Body of pancreas (tissue), 4 donors: ENCODE results near the gene METTL14. TPM values are rescaled to one million over a fixed set of nuclear protein-coding genes. Genes with fewer than 3 reads are reported as not detected.
A peak's percentile ranks its signal among the peaks of the same experiment; 100 is the strongest.

Source experiments
- ATAC-seq: fragments of 150-250 bp; one replicate; pipeline ENCODE4 v1.9.1; 2016
- DNase-seq, 4 donors: peaks; one replicate each; pipeline ENCODE4 v3.0.0-alpha.2; 2019
- H3K27ac ChIP-seq, 4 donors: fragments of 200-600 bp; sonication (generic); 1 replicate in 3 of 4; 2 replicates in 1 of 4; pipeline versions ENCODE4 v1.5.1 to v1.6.1; 2016 to 2019; ENCODE audit warnings: mild to moderate bottlenecking in 1 of 4, mixed read lengths in 1 of 4, moderate library complexity in 1 of 4
- H3K27me3 ChIP-seq, 2 donors: fragments of 200-600 bp; sonication (generic); one replicate each; pipeline ENCODE4 v1.6.0; 2016; ENCODE audit warnings: mild to moderate bottlenecking in 1 of 2
- H3K36me3 ChIP-seq, 2 donors: fragments of 200-600 bp; sonication (generic); replicated peaks in 1 of 2; 2 replicates each; pipeline ENCODE4 v1.5.1; 2016; ENCODE audit warnings: low read depth in 2 of 2; ENCODE audit not compliant: insufficient read depth in 1 of 2
- H3K4me1 ChIP-seq: fragments of 200-600 bp; sonication (generic); one replicate; pipeline ENCODE4 v1.6.0; 2016
- H3K4me3 ChIP-seq, 2 donors: fragments of 200-600 bp; sonication (generic); 1 replicate in 1 of 2; 2 replicates in 1 of 2; pipeline ENCODE4 v1.5.1; 2016 to 2019
- H3K9me3 ChIP-seq, 3 donors: fragments of 200-600 bp; sonication (generic); 1 replicate in 2 of 3; 2 replicates in 1 of 3; pipeline ENCODE4 v1.5.1; 2016
- CTCF ChIP-seq, 7 experiments: fragments of 450-650 bp in 4 of 7; fragments of 200-600 bp in 3 of 7; sonication (generic) in 3 of 7; IDR thresholded peaks; one replicate each; pipeline ENCODE4 v1.5.1; 2016 to 2019; ENCODE audit warnings: antibody characterized with exemption in 7 of 7
- POLR2A ChIP-seq, 3 donors: fragments of 450-650 bp; IDR thresholded peaks; one replicate each; pipeline ENCODE4 v1.6.1; 2016; ENCODE audit warnings: antibody characterized with exemption in 3 of 3, mild to moderate bottlenecking in 2 of 3
- WGBS, 2 donors: methylation state at CpG; one replicate each; pipeline ENCODE4 v1.1.5; 2017; 5-methylcytosine and 5-hydroxymethylcytosine counted together
- intact Hi-C: fragments of 100-400 bp; cut with DNase I; formaldehyde crosslinking; loops from one replicate; pipeline ENCODE4 v1.15.1; 2023
- total RNA-seq, 2 donors: library from RNA; depleted of rRNA; stranded (reverse); fragments of >200 nt; gene quantifications; one replicate each; pipeline ENCODE4 v1.1.0, GENCODE V29; 2016

The METTL14 gene
- total RNA-seq, 2 donors from 2014 or later: 8.0 to 14.2 TPM

GRCh38 chr4:118745357-118745756, 60.2 kb downstream of the METTL14 start:
- WGBS, 2 donors: 83 to 87% methylated on average over 3 of the region's 3 CpGs
- intact Hi-C loops: no loop called here

GRCh38 chr4:118746251-118746919, 61.2 kb downstream of the METTL14 start:
- H3K4me1 ChIP-seq: no peaks in the 10 kb centered on the region

More at GRCh38 chr4:118745357-118745756, 60.2 kb downstream of the METTL14 start:
- Histone ChIP-seq H3K4me3 (no peak overlapping the region), H3K4me1 (no peaks in the 10 kb centered on the region), H3K27me3 (no peaks in the 10 kb centered on the region), H3K9me3 (no peaks in the 10 kb centered on the region), H3K27ac (no peak overlapping the region), H3K36me3 (peaks cover 0 to 8% of the 10 kb centered on the region in 2 donors)
- no peak for ATAC-seq
- no peak for TF ChIP-seq POLR2A (IDR thresholded peaks at IDR 0.05)
- TF ChIP-seq CTCF (IDR thresholded peaks at IDR 0.05): no peak
- DNase-seq: no peak

GRCh38 chr4:118749347-118749988, 64.3 kb downstream of the METTL14 start:
- no peak overlapping the region for H3K27ac ChIP-seq
- intact Hi-C loops: no loop called here
- DNase-seq: no peak
- H3K4me3 ChIP-seq: no peak overlapping the region
- no peaks in the 10 kb centered on the region for H3K9me3 ChIP-seq
- TF ChIP-seq CTCF (IDR thresholded peaks at IDR 0.05) (no peak), POLR2A (IDR thresholded peaks at IDR 0.05) (no peak)
- ATAC-seq: no peak
- H3K4me1 ChIP-seq: peaks cover 4% of the 10 kb centered on the region
- 70 to 73% methylated on average over 5 of the region's 5 CpGs for WGBS, 2 donors
- H3K36me3 ChIP-seq: peaks cover 9% of the 10 kb centered on the region in 2 donors
- H3K27me3 ChIP-seq: no peaks in the 10 kb centered on the region

More at GRCh38 chr4:118746251-118746919, 61.2 kb downstream of the METTL14 start:
- Histone ChIP-seq H3K36me3 (peaks cover 1 to 8% of the 10 kb centered on the region in 2 donors), H3K27me3 (no peaks in the 10 kb centered on the region), H3K4me3 (no peak overlapping the region), H3K9me3 (no peaks in the 10 kb centered on the region), H3K27ac (no peak overlapping the region)
- DNase-seq (no peak), ATAC-seq (no peak)
- TF ChIP-seq CTCF (IDR thresholded peaks at IDR 0.05): no peak
- 57 to 73% methylated on average over 2 of the region's 2 CpGs for WGBS, 2 donors
- intact Hi-C loops: no loop called here

- 68 to 78% methylated on average over 2 of the region's 2 CpGs for WGBS, 2 donors
- TF ChIP-seq POLR2A (IDR thresholded peaks at IDR 0.05): no peak
- no peak for ATAC-seq
- H3K36me3 ChIP-seq: peaks cover 9% of the 10 kb centered on the region in 2 donors
- intact Hi-C loops: no loop called here
- no peak overlapping the region for H3K4me3 ChIP-seq
- no peaks in the 10 kb centered on the region for H3K9me3 ChIP-seq
- peak overlapping the region in 1 of 4 donors; percentile 5 for H3K27ac ChIP-seq
- DNase-seq: no peak
- H3K4me1 ChIP-seq: peaks cover 26% of the 10 kb centered on the region
- H3K27me3 ChIP-seq: no peaks in the 10 kb centered on the region
Measured at GRCh38 chr4:118751629-118752323, 66.6 kb downstream of the METTL14 start.

- Histone ChIP-seq H3K4me1 (peaks cover 33% of the 10 kb centered on the region), H3K4me3 (no peak overlapping the region), H3K27ac (peak overlapping the region in 1 of 4 donors; percentile 22), H3K27me3 (no peaks in the 10 kb centered on the region), H3K36me3 (peaks cover 9 to 14% of the 10 kb centered on the region in 2 donors), H3K9me3 (no peaks in the 10 kb centered on the region)
- no peak for ATAC-seq
- TF ChIP-seq POLR2A (IDR thresholded peaks at IDR 0.05): no peak
- no peak for DNase-seq
- 60 to 82% methylated on average over 2 of the region's 2 CpGs for WGBS, 2 donors
- intact Hi-C loops: no loop called here
Measured at GRCh38 chr4:118752551-118752950, 67.4 kb downstream of the METTL14 start.
